ENCODE results near the gene ERVV-1.

- TF ChIP-seq, protein P1, sequence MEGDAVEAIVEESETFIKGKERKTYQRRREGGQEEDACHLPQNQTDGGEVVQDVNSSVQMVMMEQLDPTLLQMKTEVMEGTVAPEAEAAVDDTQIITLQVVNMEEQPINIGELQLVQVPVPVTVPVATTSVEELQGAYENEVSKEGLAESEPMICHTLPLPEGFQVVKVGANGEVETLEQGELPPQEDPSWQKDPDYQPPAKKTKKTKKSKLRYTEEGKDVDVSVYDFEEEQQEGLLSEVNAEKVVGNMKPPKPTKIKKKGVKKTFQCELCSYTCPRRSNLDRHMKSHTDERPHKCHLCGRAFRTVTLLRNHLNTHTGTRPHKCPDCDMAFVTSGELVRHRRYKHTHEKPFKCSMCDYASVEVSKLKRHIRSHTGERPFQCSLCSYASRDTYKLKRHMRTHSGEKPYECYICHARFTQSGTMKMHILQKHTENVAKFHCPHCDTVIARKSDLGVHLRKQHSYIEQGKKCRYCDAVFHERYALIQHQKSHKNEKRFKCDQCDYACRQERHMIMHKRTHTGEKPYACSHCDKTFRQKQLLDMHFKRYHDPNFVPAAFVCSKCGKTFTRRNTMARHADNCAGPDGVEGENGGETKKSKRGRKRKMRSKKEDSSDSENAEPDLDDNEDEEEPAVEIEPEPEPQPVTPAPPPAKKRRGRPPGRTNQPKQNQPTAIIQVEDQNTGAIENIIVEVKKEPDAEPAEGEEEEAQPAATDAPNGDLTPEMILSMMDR (IDR thresholded peaks at IDR 0.05), result no peak
- TF ChIP-seq POLR2AphosphoS5 (IDR thresholded peaks at IDR 0.05), result no peak
Measured at GRCh38 chr19:53034054-53034453, 20.3 kb downstream of the ERVV-1 start.

Data from stomach (tissue), 4 donors.